OCI-LY7 (cell line): ENCODE results near the gene M6PR.

ENCODE experiments used
- CTCF ChIP-seq: fragments of 200-600 bp; sonication (generic); conservative IDR thresholded peaks from 2 replicates; pipeline ENCODE4 v1.5.1; 2014; ENCODE audit warnings: mild to moderate bottlenecking, antibody characterized with exemption, low read length, moderate library complexity, mixed read lengths
- EZH2phosphoT487 ChIP-seq: fragments of 200-600 bp; sonication (generic); IDR thresholded peaks from 2 replicates; pipeline ENCODE4 v1.6.1; 2018; ENCODE audit warnings: low read depth, borderline replicate concordance, mild to moderate bottlenecking, mixed run types, antibody characterized with exemption, low read length, moderate library complexity, mixed read lengths

GRCh38 chr12:8907513-8907912, 41.9 kb downstream of the M6PR start:
- TF ChIP-seq EZH2phosphoT487 (no peak), CTCF (no peak)
